GM23248 (cell line): ENCODE data around the gene MTMR1. TPM values are rescaled to one million over a fixed set of nuclear protein-coding genes. Genes with fewer than 3 reads are reported as not detected.
A peak's percentile ranks its signal among the peaks of the same experiment; 100 is the strongest.

Experiments
- DNase-seq: peaks from one replicate; pipeline ENCODE4 v3.0.0-alpha.2; 2015
- H2AFZ ChIP-seq: fragments of 200-600 bp; sonication (generic); 2 replicates; pipeline ENCODE4 v1.6.1; 2016; ENCODE audit warnings: antibody characterized with exemption
- H3F3A ChIP-seq: fragments of 200-600 bp; sonication (generic); 2 replicates; pipeline ENCODE4 v1.6.1; 2016; ENCODE audit warnings: mild to moderate bottlenecking, antibody characterized with exemption, mixed run types; ENCODE audit not compliant: insufficient read depth
- H3K27ac ChIP-seq: fragments of 200-600 bp; sonication (generic); 2 replicates; pipeline ENCODE4 v1.5.1; 2016; ENCODE audit warnings: mild to moderate bottlenecking
- H3K27me3 ChIP-seq: fragments of 200-600 bp; sonication (generic); replicated peaks from 2 replicates; pipeline ENCODE4 v1.6.1; 2016; ENCODE audit warnings: mild to moderate bottlenecking; ENCODE audit not compliant: insufficient read depth
- H3K36me3 ChIP-seq: fragments of 200-600 bp; sonication (generic); 2 replicates; pipeline ENCODE4 v1.6.1; 2016; ENCODE audit warnings: low read depth, mild to moderate bottlenecking
- H3K4me1 ChIP-seq: fragments of 200-600 bp; sonication (generic); 2 replicates; pipeline ENCODE4 v1.6.1; 2016; ENCODE audit warnings: mild to moderate bottlenecking; ENCODE audit not compliant: insufficient read depth
- H3K4me2 ChIP-seq: fragments of 200-600 bp; sonication (generic); one replicate; pipeline ENCODE4 v1.6.1; 2016; ENCODE audit warnings: mild to moderate bottlenecking; ENCODE audit not compliant: unreplicated experiment
- H3K4me3 ChIP-seq: fragments of 200-600 bp; sonication (generic); 2 replicates; pipeline ENCODE4 v1.5.1; 2016; ENCODE audit warnings: mild to moderate bottlenecking
- H3K79me2 ChIP-seq: fragments of 200-600 bp; sonication (generic); 2 replicates; pipeline ENCODE4 v1.6.1; 2016; ENCODE audit warnings: mild to moderate bottlenecking; ENCODE audit not compliant: insufficient read depth
- H3K9ac ChIP-seq: fragments of 200-600 bp; sonication (generic); 2 replicates; pipeline ENCODE4 v1.6.1; 2016; ENCODE audit warnings: mild to moderate bottlenecking
- H3K9me2 ChIP-seq: fragments of 200-600 bp; sonication (generic); 2 replicates; pipeline ENCODE4 v1.6.1; 2016; ENCODE audit warnings: mixed run types, mild to moderate bottlenecking, moderate library complexity; ENCODE audit not compliant: insufficient read depth
- H3K9me3 ChIP-seq: fragments of 200-600 bp; sonication (generic); one replicate; pipeline ENCODE4 v1.6.1; 2017; ENCODE audit warnings: low read depth
- H4K20me1 ChIP-seq: fragments of 200-600 bp; sonication (generic); 2 replicates; pipeline ENCODE4 v1.6.0; 2016; ENCODE audit not compliant: insufficient read depth
- EZH2 ChIP-seq: fragments of 200-600 bp; sonication (generic); IDR thresholded peaks from 2 replicates; pipeline ENCODE4 v1.6.1; 2018; ENCODE audit warnings: antibody characterized with exemption, mild to moderate bottlenecking; ENCODE audit not compliant: insufficient read depth, poor library complexity, severe bottlenecking
- EZH2phosphoT487 ChIP-seq: fragments of 200-600 bp; sonication (generic); IDR thresholded peaks from 2 replicates; pipeline ENCODE4 v1.6.1; 2018; ENCODE audit warnings: antibody characterized with exemption, moderate library complexity, mild to moderate bottlenecking, low read depth; ENCODE audit not compliant: insufficient read depth
- WGBS, 2 experiments: methylation state at CpG; one replicate each; pipeline ENCODE4 v1.1.6; 2015 to 2017; ENCODE audit warnings: low lambda C conversion rate in 2 of 2, low coverage in 1 of 2; ENCODE audit errors: missing lambda C conversion rate in 2 of 2; 5-methylcytosine and 5-hydroxymethylcytosine counted together
- in situ Hi-C: fragments of 300-500 bp; cut with MboI; formaldehyde crosslinking; loops from 2 replicates; pipeline ENCODE4 v1.15.0; 2020
- polyA plus RNA-seq: library from polyadenylated mRNA; unstranded; fragments of >200 nt; fragmentation: Nextera tagmentation; extraction: Ambion mirVana; gene quantifications from 2 replicates; pipeline ENCODE4 v1.2.1, GENCODE V29; 2016
- total RNA-seq: library from RNA; depleted of rRNA; stranded (reverse); fragments of >200 nt; shearing (Covaris generic); gene quantifications from 2 replicates; pipeline ENCODE4 v1.2.3, GENCODE V29; 2014

The MTMR1 gene
- total and polyA plus RNA-seq, 2 experiments from 2014 or later, result 2.7 to 12.8 TPM

- in situ Hi-C loops, result no loop called here
- Histone ChIP-seq H4K20me1 (no peaks in the 10 kb centered on the region), H3K9me2 (no peaks in the 10 kb centered on the region), H3K9me3 (no peaks in the 10 kb centered on the region), H2AFZ (no peak overlapping the region), H3K4me1 (peaks cover 6% of the 10 kb centered on the region), H3K4me3 (no peak overlapping the region), H3K27ac (no peak overlapping the region), H3K79me2 (no peaks in the 10 kb centered on the region), H3K27me3 (no peaks in the 10 kb centered on the region), H3K4me2 (no peak overlapping the region), H3K36me3 (no peaks in the 10 kb centered on the region), H3K9ac (no peak overlapping the region), H3F3A (peaks cover 7% of the 10 kb centered on the region; the same call in 1 of the 2 replicates)
- TF ChIP-seq EZH2phosphoT487 (no peak), EZH2 (no peak)
- peak; percentile 56 for DNase-seq
- 24 to 32% methylated on average over 7 of the region's 7 CpGs for WGBS, 2 experiments
Observed at GRCh38 chrX:150683536-150684146, 9.6 kb upstream of the MTMR1 start.

- H3K9me2 ChIP-seq, result no peaks in the 10 kb centered on the region
- DNase-seq, result peak; percentile 86
- H3K36me3 ChIP-seq, result no peaks in the 10 kb centered on the region
- TF ChIP-seq EZH2, result no peak
- TF ChIP-seq EZH2phosphoT487, result no peak
- WGBS, 2 experiments, result 5 to 6% methylated on average over 4 to 5 of the region's 5 CpGs
- no peaks in the 10 kb centered on the region for H3K27me3 ChIP-seq
- H3K79me2 ChIP-seq, result no peaks in the 10 kb centered on the region
- H4K20me1 ChIP-seq, result no peaks in the 10 kb centered on the region
- in situ Hi-C loops, result no loop called here
- no peak overlapping the region for H3K4me3 ChIP-seq
- no peak overlapping the region for H2AFZ ChIP-seq
- peaks cover 16% of the 10 kb centered on the region for H3K4me1 ChIP-seq
- peak overlapping the region; percentile 48 for H3K9ac ChIP-seq
- peaks cover 31% of the 10 kb centered on the region for H3F3A ChIP-seq
- H3K27ac ChIP-seq, result peak overlapping the region; percentile 84
- peaks cover 3% of the 10 kb centered on the region for H3K9me3 ChIP-seq
- peak overlapping the region; percentile 40 for H3K4me2 ChIP-seq
Observed at GRCh38 chrX:150688911-150689451, 4.2 kb upstream of the MTMR1 start.

GRCh38 chrX:150690126-150690525 is 3.1 kb upstream of the MTMR1 start:
- H3K9me3 ChIP-seq, result peaks cover 3% of the 10 kb centered on the region
- H3K27ac ChIP-seq, result peak overlapping the region; percentile 84
- H4K20me1 ChIP-seq, result no peaks in the 10 kb centered on the region
- H3K79me2 ChIP-seq, result peaks cover 3% of the 10 kb centered on the region; the same call in 1 of the 2 replicates
- H3F3A ChIP-seq, result peaks cover 39% of the 10 kb centered on the region
- no peak overlapping the region for H3K4me2 ChIP-seq
- TF ChIP-seq EZH2 (no peak), EZH2phosphoT487 (no peak)
- H3K4me3 ChIP-seq, result no peak overlapping the region
- H3K36me3 ChIP-seq, result no peaks in the 10 kb centered on the region
- no peaks in the 10 kb centered on the region for H3K9me2 ChIP-seq
- in situ Hi-C loops, result no loop called here
- peak; percentile 91 for DNase-seq
- no peaks in the 10 kb centered on the region for H3K27me3 ChIP-seq
- H3K9ac ChIP-seq, result peak overlapping the region; percentile 12; the same call in 1 of the 2 replicates
- peaks cover 22% of the 10 kb centered on the region for H3K4me1 ChIP-seq
- H2AFZ ChIP-seq, result no peak overlapping the region

GRCh38 chrX:150692296-150692695 is 900 bp upstream of the MTMR1 start:
- in situ Hi-C loops, result no loop called here
- Histone ChIP-seq H3K27me3 (no peaks in the 10 kb centered on the region), H2AFZ (peak overlapping the region; percentile 81; the same call in 1 of the 2 replicates), H3K4me1 (peaks cover 22% of the 10 kb centered on the region), H3K9me2 (no peaks in the 10 kb centered on the region), H3F3A (peaks cover 39% of the 10 kb centered on the region), H3K79me2 (peaks cover 20% of the 10 kb centered on the region), H3K27ac (peak overlapping the region; percentile 89; the same call in 1 of the 2 replicates), H3K4me2 (no peak overlapping the region), H3K9me3 (peaks cover 3% of the 10 kb centered on the region), H4K20me1 (no peaks in the 10 kb centered on the region), H3K9ac (peak overlapping the region; percentile 67; the same call in 1 of the 2 replicates), H3K36me3 (no peaks in the 10 kb centered on the region), H3K4me3 (no peak overlapping the region; the same call in 1 of the 2 replicates)
- no peak for TF ChIP-seq EZH2phosphoT487
- no peak for TF ChIP-seq EZH2
- DNase-seq, result no peak
- WGBS, 2 experiments, result 58 to 59% methylated on average over 5 of the region's 5 CpGs
